K562 (cell line): ENCODE measurements around the gene TFE3. TPM values are rescaled to one million over a fixed set of nuclear protein-coding genes. Genes with fewer than 3 reads are reported as not detected.

Experiments used
- DACH1 ChIP-seq: fragments of 450-650 bp; IDR thresholded peaks from 2 replicates; pipeline ENCODE4 v1.6.1; 2018; ENCODE audit not compliant: partially characterized antibody
- DMBX1 ChIP-seq: fragments of 250-450 bp; sonication (Bioruptor Pico); IDR thresholded peaks from 2 replicates; pipeline ENCODE4 v1.8.0; 2022; ENCODE audit warnings: inconsistent platforms, mild to moderate bottlenecking, moderate library complexity, borderline replicate concordance
- EGR1 ChIP-seq: fragments of 450-650 bp; conservative IDR thresholded peaks from 2 replicates; pipeline ENCODE4 v1.6.1; 2017; ENCODE audit warnings: mild to moderate bottlenecking
- ETS2 ChIP-seq: IDR thresholded peaks from 2 replicates; pipeline ENCODE4 v1.6.1; 2016; ENCODE audit warnings: borderline replicate concordance, missing genetic modification characterization, mild to moderate bottlenecking, moderate library complexity, missing compliant biosample characterization; ENCODE audit not compliant: poor library complexity, severe bottlenecking
- FOS ChIP-seq: IDR thresholded peaks from 3 replicates; pipeline ENCODE4 v1.6.1; 2011; ENCODE audit not compliant: insufficient read length; ENCODE audit errors: extremely low read depth
- KDM2B ChIP-seq: fragments of 250-450 bp; sonication (Bioruptor Pico); IDR thresholded peaks from 2 replicates; pipeline ENCODE4 v1.8.0; 2021; ENCODE audit warnings: mild to moderate bottlenecking, moderate library complexity
- KHSRP ChIP-seq: fragments of 450-650 bp; IDR thresholded peaks from 2 replicates; pipeline ENCODE4 v1.6.1; 2017
- NFRKB ChIP-seq: fragments of 450-650 bp; IDR thresholded peaks from 2 replicates; pipeline ENCODE4 v1.6.1; 2016; ENCODE audit warnings: low read depth
- POLR3G ChIP-seq: IDR thresholded peaks from 2 replicates; pipeline ENCODE4 v1.6.1; 2011; ENCODE audit not compliant: insufficient read length, insufficient replicate concordance; ENCODE audit errors: extremely low read depth
- SUPT5H ChIP-seq: fragments of 450-650 bp; IDR thresholded peaks from 2 replicates; pipeline ENCODE4 v1.6.1; 2016
- ZFX ChIP-seq: sonication (generic); formaldehyde crosslinking; IDR thresholded peaks from 2 replicates; pipeline ENCODE4 v1.8.0; 2022; ENCODE audit warnings: mild to moderate bottlenecking, missing genetic modification reagents, moderate library complexity
- ZNF431 ChIP-seq: sonication (generic); formaldehyde crosslinking; IDR thresholded peaks from 2 replicates; pipeline ENCODE4 v1.8.0; 2022; ENCODE audit warnings: mild to moderate bottlenecking, missing genetic modification reagents
- ZNF507 ChIP-seq: conservative IDR thresholded peaks from 2 replicates; pipeline ENCODE4 v1.6.1; 2017; ENCODE audit warnings: missing genetic modification characterization, missing compliant biosample characterization
- polyA plus RNA-seq, 8 experiments: library from polyadenylated mRNA; depleted of rRNA in 4 of 8; stranded (reverse) in 5 of 8; unstranded in 3 of 8; fragments of >200 nt; fragmentation: Nextera tagmentation in 2 of 8; fragmentation: Illumina TruSeq in 1 of 8; extraction: Ambion mirVana in 2 of 8; extraction: Trizol in 1 of 8; gene quantifications; 2 replicates each; pipeline versions ENCODE4 v1.2.1 to v1.2.3, GENCODE V29; 2011 to 2014; ENCODE audit warnings: inconsistent platforms in 1 of 8, missing spikeins in 1 of 8
- total RNA-seq, 7 experiments: library from RNA; depleted of rRNA in 6 of 7; stranded (reverse); fragments of >200 nt in 6 of 7; fragmentation: Illumina TruSeq in 2 of 7; extraction: Trizol in 2 of 7; gene quantifications; 2 replicates each; pipeline versions ENCODE4 v1.2.1 to v1.2.3, GENCODE V29; 2011 to 2021; ENCODE audit warnings: low replicate concordance in 1 of 7
- TF ChIP-seq, protein P1 (sequence below): fragments of 150-350 bp; IDR thresholded peaks from 2 replicates; pipeline ENCODE4 v1.6.1; 2014; ENCODE audit warnings: low read depth, mild to moderate bottlenecking, low read length, borderline replicate concordance
- TF ChIP-seq, protein P2 (sequence below), 2 experiments: IDR thresholded peaks in 1 of 2; conservative IDR thresholded peaks in 1 of 2; 2 replicates each; pipeline ENCODE4 v1.6.1; 2016; ENCODE audit warnings: low read depth in 2 of 2, mild to moderate bottlenecking in 1 of 2, missing compliant biosample characterization in 1 of 2, missing genetic modification characterization in 1 of 2, moderate library complexity in 1 of 2
- TF ChIP-seq, protein P3 (sequence below): sonication (generic); formaldehyde crosslinking; IDR thresholded peaks from 2 replicates; pipeline ENCODE4 v1.8.0; 2022; ENCODE audit warnings: mild to moderate bottlenecking, missing genetic modification reagents

TFE3 gene
- total and polyA plus RNA-seq, 9 of the 15 experiments (the other 6 are each of a cell fraction or from before 2014, with no cell fraction given): 1.9 to 20.3 (median 11.9) TPM

DNA sequence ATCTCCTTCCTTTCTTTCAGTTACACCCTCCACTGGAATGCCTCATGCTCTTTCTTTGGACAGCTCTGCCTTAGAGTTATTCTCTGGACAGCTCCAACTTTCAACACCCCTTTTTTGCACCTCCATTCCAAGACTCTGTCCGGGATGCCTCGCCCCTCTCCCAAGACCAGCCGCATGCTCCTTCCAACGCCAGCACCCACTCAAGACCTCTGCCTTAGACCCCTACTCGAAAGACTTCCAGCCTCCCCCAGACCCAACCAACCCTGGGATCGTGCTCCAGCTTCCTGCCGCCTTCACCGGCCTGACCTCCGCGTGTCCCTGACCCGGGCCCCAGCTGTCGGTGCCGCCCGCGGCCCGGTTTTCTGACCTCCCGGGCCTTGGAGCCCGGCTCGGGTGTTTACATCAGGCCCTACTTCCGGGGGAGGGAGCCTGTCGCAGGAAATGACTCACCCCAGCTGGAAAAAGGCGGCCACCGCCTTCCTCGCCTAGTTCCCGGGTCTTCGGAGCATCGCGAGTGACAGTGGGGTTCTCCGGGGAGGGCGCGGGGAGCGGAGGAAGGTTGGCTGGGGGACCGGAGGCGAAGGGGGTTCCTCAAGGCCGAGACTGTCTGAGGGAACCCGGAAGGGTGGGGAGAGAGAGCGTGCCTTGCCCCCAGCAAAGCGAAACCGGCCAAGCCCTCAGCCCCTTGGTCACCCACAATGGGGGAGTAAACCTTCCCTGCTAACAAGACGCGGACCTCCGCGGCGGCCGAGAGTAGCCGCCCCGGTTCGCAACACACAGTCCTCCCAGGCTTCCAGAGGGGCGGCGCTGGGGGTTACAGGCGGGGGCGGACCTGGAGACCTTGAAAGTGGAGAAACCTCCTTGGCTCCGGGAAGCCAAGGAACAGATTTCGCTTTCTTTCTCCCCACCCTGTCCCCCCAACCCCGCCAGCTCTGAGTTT lies 36.6 kb upstream of the TFE3 start, which contains the start of gene WDR45 (continued):
- TF ChIP-seq, protein P1, sequence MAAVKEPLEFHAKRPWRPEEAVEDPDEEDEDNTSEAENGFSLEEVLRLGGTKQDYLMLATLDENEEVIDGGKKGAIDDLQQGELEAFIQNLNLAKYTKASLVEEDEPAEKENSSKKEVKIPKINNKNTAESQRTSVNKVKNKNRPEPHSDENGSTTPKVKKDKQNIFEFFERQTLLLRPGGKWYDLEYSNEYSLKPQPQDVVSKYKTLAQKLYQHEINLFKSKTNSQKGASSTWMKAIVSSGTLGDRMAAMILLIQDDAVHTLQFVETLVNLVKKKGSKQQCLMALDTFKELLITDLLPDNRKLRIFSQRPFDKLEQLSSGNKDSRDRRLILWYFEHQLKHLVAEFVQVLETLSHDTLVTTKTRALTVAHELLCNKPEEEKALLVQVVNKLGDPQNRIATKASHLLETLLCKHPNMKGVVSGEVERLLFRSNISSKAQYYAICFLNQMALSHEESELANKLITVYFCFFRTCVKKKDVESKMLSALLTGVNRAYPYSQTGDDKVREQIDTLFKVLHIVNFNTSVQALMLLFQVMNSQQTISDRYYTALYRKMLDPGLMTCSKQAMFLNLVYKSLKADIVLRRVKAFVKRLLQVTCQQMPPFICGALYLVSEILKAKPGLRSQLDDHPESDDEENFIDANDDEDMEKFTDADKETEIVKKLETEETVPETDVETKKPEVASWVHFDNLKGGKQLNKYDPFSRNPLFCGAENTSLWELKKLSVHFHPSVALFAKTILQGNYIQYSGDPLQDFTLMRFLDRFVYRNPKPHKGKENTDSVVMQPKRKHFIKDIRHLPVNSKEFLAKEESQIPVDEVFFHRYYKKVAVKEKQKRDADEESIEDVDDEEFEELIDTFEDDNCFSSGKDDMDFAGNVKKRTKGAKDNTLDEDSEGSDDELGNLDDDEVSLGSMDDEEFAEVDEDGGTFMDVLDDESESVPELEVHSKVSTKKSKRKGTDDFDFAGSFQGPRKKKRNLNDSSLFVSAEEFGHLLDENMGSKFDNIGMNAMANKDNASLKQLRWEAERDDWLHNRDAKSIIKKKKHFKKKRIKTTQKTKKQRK: no peak
- TF ChIP-seq NFRKB: peak; percentile 79; the same call in 1 of the 2 replicates
- no peak for TF ChIP-seq KDM2B (CRISPR knock-in tag)
- no peak for TF ChIP-seq POLR3G
- no peak for TF ChIP-seq KHSRP
- TF ChIP-seq FOS: no peak
- TF ChIP-seq, protein P2, sequence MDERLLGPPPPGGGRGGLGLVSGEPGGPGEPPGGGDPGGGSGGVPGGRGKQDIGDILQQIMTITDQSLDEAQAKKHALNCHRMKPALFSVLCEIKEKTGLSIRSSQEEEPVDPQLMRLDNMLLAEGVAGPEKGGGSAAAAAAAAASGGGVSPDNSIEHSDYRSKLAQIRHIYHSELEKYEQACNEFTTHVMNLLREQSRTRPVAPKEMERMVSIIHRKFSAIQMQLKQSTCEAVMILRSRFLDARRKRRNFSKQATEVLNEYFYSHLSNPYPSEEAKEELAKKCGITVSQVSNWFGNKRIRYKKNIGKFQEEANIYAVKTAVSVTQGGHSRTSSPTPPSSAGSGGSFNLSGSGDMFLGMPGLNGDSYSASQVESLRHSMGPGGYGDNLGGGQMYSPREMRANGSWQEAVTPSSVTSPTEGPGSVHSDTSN (CRISPR knock-in tag; IDR thresholded peaks at IDR 0.05; ENCODE audit: low read depth): no peak
- TF ChIP-seq, protein P2 (tag; conservative IDR thresholded peaks at IDR 0.05; ENCODE audit: low read depth): no peak
- TF ChIP-seq, protein P3, sequence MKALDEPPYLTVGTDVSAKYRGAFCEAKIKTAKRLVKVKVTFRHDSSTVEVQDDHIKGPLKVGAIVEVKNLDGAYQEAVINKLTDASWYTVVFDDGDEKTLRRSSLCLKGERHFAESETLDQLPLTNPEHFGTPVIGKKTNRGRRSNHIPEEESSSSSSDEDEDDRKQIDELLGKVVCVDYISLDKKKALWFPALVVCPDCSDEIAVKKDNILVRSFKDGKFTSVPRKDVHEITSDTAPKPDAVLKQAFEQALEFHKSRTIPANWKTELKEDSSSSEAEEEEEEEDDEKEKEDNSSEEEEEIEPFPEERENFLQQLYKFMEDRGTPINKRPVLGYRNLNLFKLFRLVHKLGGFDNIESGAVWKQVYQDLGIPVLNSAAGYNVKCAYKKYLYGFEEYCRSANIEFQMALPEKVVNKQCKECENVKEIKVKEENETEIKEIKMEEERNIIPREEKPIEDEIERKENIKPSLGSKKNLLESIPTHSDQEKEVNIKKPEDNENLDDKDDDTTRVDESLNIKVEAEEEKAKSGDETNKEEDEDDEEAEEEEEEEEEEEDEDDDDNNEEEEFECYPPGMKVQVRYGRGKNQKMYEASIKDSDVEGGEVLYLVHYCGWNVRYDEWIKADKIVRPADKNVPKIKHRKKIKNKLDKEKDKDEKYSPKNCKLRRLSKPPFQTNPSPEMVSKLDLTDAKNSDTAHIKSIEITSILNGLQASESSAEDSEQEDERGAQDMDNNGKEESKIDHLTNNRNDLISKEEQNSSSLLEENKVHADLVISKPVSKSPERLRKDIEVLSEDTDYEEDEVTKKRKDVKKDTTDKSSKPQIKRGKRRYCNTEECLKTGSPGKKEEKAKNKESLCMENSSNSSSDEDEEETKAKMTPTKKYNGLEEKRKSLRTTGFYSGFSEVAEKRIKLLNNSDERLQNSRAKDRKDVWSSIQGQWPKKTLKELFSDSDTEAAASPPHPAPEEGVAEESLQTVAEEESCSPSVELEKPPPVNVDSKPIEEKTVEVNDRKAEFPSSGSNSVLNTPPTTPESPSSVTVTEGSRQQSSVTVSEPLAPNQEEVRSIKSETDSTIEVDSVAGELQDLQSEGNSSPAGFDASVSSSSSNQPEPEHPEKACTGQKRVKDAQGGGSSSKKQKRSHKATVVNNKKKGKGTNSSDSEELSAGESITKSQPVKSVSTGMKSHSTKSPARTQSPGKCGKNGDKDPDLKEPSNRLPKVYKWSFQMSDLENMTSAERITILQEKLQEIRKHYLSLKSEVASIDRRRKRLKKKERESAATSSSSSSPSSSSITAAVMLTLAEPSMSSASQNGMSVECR (CRISPR knock-in tag): peak; percentile 87; the same call in 1 of the 2 replicates
- no peak for TF ChIP-seq ZNF507
- peak; percentile 99 for TF ChIP-seq ZFX (CRISPR knock-in tag)
- peak; percentile 81 for TF ChIP-seq SUPT5H
- no peak for TF ChIP-seq DMBX1
- TF ChIP-seq ZNF431 (CRISPR knock-in tag): no peak
- no peak for TF ChIP-seq ETS2 (tag)
- TF ChIP-seq DACH1: peak; percentile 93
- peak; percentile 64 for TF ChIP-seq EGR1
